Stimulated activated CD4-positive, alpha-beta T cell treated with anti-CD3 and anti-CD28 coated beads, Interleukin-2, amount 100 ng/mL, for 48 hours (primary cell): ENCODE measurements around the gene SRPX.

Source experiments
- DNase-seq, 2 donors: peaks; one replicate each; pipeline ENCODE4 v3.0.0-alpha.2; 2020

Gene SRPX

DNA sequence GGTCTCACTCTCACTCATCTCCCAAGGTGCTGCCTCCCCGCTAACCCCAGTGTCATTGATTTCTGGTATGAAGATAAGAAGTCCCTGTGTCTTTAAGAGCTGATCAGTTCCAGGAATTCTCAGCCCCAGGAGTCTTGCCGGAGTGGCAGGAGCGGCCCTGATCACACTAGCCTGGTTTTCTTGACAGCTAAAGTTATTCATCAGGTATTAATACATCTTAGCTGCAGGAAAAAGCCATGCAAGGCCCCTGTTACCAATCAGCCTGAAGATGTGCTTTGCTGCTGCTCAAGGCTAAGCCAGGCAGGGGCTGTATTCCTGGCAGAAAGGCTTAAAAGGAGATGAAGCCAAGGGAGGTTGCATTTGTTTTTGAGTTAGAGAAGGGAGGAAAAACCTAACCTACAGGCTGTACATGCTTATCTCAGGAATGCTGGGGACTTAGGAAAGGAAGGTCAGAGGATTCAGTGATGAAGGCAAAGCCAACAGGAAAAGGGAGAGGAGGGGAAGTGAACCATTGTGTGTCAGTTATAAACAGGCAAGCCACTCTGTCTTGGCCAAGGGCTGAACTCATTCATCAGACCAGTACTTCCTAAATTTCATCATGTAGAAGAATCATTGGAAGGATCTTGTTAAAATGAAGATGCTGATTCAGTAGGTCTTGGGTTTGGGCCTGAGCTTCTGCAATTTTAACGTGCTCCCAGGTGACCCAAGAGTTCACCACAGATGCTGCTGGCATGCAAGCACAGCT is 8.6 kb downstream of the SRPX start:
- no peak for DNase-seq

GRCh38 chrX:38206542-38206941 is 14.1 kb downstream of the SRPX start:
- no peak for DNase-seq

- no peak for DNase-seq
These were observed 14.6 kb downstream of the SRPX start for GRCh38 chrX:38206036-38206435.

- DNase-seq: no peak
These were observed 15.6 kb downstream of the SRPX start for GRCh38 chrX:38205039-38205438.

DNA sequence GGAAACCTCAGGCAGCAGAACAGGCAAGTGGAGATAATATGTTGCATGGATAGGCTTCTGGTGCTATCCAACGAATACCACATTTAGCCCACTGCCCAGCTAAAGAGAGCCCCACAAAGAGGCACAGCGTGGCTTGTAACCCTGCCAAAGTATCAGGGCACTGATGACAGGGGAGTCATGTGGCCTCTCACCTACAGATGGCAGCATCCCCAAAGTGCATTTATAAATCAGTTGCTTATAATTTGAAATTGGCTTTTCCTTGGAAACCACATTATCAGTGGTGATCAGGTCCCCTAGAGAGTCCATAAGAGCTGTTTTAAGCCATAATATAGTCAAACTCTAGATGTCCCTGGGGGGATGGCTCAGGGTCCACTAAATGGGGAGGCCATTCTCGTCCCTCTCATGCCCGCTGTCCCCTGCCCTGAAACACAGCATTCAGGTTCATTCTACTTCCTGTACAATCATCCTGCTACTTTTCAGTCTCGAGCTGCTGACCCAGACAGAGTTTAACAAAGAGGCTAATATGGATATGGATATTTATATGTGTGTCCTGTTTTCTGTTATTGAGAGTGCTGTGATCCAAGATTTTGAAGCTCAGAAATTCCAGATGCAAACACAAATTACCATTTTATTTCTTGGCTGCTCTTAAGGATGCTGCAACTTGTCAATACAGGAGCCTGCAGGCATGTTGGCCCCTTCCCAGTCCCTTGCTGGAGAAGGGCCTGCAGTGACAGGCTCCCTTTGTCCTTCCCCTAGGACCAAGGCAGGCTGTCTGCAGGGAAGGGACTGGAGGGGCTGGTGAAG is 28.5 kb downstream of the SRPX start:
- peak in 1 of 2 donors; percentile 4 for DNase-seq

DNA sequence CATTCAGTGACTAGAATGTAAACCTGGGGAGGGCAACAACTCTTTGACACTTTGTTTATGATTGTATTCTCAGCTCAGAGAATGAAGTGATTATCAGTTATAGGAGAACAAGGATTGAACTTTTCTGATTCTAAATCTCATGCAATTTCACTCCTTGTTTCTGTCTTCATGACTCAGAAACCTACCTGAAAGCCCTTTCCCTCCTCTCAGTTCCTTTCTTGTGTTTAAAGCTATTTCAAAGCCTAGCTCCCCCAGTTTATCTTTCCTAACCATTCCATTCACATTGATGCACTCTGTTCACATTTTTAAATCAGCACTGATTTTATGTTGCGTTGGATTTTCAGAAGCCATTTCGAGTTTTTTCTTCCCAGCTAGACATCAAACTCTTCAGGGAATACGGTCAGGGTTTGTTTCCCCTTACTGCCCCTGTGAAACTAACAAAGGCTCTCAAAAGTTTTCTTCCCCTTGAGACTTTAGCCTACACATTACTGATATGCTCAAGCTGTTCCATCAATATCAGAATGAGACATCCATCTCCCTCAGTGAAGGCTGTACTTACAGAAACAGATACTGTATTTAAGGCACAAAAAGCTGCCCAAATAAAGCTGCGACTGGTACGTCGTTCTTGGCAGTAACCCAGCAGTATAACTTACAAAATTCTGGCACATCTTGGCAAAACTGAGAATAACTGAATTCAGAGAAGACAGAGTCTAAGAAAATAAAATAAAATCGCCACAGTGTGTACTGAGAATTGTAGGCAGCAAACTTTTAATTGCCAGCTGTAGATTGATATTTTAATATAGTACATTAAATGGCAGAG is 31.0 kb downstream of the SRPX start:
- no peak for DNase-seq

DNA sequence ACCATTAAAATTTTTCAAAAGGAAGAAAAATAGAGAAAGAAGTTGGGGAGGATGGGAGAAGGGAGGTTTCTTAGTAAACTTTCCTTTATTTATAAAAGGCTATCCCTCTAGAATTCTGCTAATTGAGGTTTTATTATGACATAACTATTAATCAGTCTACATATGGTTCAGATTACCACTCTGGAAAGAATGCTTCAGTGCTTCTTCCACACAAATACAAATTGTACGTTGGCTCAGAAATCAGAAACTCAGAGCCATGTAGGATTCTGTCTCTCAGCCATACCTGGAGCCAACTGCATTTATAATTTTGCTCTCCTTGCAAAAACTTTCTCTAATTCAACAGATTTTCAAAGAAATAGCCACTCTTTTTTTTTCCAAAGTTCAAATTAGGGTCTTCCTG is 37.1 kb downstream of the SRPX start:
- no peak for DNase-seq

DNA sequence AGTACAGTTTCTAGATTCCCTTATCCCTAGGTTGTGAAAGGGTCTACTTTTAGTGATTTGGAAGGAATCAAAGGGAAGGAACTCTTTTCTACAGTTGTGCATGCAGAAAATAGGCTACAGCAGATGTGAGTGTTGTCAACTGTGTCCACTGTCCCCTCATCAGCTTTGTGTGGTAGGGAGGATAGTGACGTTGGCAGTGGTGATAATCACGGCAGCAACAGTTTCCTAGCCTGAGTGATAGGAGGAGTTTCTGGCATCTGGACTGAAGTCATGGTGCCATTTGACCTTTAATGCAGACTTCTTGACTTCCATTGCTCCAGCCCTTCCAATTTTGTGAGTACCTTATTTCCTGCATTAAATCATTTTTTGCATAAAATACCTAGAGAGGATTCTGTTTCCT is 39.3 kb downstream of the SRPX start:
- no peak for DNase-seq

DNA sequence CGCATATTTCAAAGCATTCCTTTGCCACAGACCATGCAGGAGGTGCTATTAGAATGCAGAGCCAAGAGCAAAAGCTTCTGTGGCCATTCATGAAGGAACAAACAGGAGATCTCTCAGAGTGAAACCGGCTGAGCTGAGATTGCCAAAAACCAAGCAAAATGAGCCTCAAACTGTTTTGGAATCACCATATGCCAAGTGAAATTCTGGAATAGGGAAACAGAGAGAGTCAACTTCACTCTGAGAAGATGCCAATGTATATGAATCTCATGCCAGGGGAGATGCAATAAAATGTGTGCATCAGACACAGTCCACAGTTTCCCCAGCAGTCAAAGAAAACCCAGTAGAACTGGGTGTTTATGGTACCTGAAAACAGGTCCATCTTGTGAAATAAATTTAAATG is 42.3 kb downstream of the SRPX start:
- no peak for DNase-seq

GRCh38 chrX:38175139-38175538 is 45.5 kb downstream of the SRPX start:
- DNase-seq: no peak

DNA sequence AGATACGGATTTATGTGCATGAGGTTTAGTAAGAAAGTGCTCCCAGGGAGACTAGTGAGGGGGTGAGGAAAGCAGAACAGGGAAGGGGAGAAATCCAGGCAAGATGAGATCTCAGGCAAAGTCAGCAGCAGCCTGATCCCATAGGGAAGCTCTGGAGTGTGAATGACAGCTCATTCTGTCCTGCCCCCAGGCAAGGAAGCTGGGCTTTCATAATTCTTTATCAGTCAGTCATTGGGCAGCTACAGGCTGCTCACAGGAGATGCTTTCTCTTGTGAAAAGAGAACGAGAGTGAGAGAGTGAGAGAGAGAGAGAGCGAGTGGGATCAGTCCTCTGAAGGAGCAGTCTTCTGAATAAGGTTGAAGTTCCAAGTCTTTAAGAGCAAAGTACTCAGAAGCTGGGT is 48.1 kb downstream of the SRPX start:
- DNase-seq: no peak

DNA sequence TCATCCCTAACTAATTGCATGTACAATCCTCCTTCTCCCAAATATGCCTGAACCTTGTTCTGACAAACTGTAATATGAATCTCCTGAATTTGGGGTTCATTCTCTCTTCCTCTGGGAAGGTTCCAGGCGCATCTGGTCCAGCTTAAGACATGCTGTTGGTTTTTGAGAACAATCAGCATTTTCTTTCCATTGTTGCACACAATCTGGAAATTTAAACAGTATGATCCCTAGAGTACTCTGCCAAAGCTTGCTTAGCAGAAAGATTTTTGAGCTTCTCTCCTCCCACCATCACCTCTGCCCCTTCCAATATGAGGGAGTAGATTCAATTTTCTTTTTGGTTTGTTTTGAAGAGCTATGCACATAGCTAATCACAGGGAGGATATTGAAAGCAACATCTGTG is 50.1 kb downstream of the SRPX start:
- DNase-seq: no peak

DNA sequence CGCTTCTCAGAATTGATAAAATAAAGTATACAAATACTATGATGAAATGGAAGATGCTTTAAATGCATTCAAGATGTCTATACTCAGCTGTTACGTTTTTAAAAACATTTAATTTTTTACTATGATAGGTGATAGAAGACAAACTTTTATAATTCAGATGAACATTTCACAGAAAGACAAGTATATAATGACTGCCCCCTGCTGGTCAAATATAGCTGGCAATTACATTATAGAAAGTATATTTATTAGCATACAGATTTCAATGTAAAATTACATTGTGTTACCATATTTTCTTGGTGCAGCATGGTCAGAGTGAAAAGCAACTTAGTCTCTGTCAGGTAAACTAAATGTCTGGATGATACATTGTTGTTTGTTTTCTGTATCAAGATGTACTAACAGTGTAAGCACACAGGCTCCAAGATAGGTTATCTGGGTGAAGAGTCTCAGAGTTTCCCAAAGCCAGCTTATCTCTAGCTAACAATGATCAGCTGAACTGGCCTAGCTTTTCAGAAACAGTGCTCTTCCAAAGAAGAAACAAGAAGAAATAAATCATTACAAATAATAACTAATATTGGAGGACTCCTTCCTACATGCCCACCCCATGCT is 54.1 kb downstream of the SRPX start:
- peak; percentile 6 to 22 for DNase-seq

GRCh38 chrX:38165023-38165422 is 55.6 kb downstream of the SRPX start:
- no peak for DNase-seq

DNA sequence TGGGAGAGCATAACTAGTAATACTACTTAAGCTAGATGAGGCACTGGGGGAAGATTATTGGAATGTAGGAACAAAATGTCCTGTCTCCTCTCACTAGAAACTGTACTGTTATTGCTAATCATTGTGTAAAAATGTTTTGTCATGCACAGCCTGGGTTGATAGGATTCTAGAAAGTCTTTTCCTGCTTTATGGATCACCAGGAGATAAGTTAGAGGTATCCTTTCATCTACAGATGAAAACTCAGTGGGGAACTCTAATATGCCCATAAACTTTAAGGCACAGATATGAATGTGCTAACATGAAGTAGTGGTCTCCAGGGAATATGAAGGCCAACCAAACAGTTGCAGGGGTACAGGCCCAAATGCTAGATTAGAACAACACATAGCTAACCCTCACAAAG is 57.5 kb downstream of the SRPX start:
- no peak for DNase-seq

DNA sequence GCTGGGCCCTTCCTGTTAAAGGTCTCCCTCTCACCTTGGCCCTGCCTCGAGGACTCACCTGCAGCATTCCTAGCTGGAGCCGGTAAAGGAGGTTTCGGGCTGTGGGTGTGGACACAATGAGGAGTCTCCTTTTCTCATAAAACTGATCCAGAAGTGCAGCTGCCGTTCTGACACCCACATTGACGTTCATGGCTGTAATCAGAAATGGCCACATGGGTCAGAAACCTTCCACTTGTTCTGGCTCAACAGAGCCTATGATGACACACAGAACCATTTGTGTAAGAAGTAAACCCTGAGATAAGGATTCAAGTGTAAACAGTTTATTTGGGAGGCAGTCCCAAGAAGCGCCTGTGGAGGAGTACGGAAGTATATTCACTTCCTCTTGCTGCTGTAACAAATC is 63.8 kb downstream of the SRPX start:
- no peak for DNase-seq

- no peak for DNase-seq
These were observed 65.9 kb downstream of the SRPX start for GRCh38 chrX:38154818-38155217.

GRCh38 chrX:38154340-38154739 is 66.3 kb downstream of the SRPX start:
- DNase-seq: no peak

DNA sequence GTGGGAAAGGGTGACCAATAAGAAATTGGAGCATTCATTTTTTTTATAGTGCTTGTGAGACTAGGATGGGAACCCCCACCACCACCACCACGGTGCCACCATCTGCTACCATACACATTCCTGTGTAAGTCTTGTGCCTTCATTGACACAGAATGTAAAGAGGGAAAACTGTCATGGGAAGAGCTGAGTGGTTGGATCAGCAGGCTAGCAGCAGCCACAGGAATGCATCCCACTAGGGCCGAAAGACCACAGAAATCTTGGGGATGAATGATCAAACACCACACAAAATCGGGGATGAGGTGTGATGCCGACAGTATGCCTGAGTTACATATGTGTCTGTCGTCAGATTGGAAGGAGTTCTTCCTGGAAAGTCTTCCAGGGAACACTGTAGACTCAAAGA is 69.2 kb downstream of the SRPX start:
- no peak for DNase-seq

DNA sequence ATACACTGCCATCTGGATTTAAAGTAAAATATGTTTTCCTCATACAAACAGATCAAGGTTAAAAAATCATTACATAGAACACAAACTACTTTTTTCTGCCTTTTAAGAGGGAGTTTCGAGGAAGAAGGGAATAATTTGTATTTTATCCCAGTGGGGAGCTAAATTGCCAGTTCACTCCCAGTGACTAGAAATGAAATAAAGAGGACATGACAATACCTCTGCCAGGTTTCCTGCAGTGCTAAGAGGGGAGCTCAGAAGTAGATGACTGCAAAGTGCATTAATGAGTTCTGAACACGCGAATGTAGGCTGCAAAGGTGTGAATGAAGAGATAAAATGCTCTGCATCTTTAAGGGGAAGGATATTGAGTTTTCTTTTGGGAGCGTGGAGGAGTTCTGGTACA is 69.7 kb downstream of the SRPX start:
- no peak for DNase-seq

DNA sequence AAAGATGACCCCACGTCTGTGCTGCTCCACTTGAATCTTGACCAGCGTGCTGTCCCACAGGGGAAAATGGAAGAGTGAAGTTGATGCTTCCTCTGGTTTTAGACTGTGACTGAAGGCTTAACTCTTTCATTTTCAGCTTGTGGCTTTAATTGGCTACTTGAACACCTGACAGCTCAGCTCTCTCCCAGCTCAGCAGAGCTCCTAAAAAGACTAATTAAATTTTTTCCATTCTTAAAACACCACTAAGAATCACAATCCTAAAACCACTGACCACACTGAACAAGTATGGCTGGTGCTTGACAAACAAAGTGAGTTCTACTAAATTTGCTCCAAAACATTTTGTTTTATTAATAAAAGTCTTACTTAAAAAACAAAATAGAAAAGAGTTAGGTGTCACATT is 71.7 kb downstream of the SRPX start:
- DNase-seq: no peak

- no peak for DNase-seq
These were observed 78.1 kb downstream of the SRPX start for GRCh38 chrX:38142610-38143009.

GRCh38 chrX:38138900-38139299 is 81.8 kb downstream of the SRPX start:
- DNase-seq: no peak
